GM12865 (cell line): Measurements from ENCODE around the gene FMN2.

Experiments used
- DNase-seq: peaks from one replicate; pipeline ENCODE4 v3.0.0; 2010; ENCODE audit warnings: low read depth
- H3K4me3 ChIP-seq: 2 replicates; pipeline ENCODE4 v1.5.1; 2011; ENCODE audit warnings: mild to moderate bottlenecking, low read depth, low read length, control low read depth
- CTCF ChIP-seq: IDR thresholded peaks from 2 replicates; pipeline ENCODE4 v1.5.1; 2011; ENCODE audit warnings: low read length, control low read depth, low read depth, inconsistent platforms; ENCODE audit not compliant: insufficient read depth; ENCODE audit errors: missing control alignments

FMN2 gene

GRCh38 chr1:240511789-240512188, 420.1 kb downstream of the FMN2 start:
- no peak overlapping the region for H3K4me3 ChIP-seq
- no peak for DNase-seq
- no peak for TF ChIP-seq CTCF

- no peak for DNase-seq
- H3K4me3 ChIP-seq = no peak overlapping the region
- TF ChIP-seq CTCF = no peak
Measured at GRCh38 chr1:240515505-240515904, 423.8 kb downstream of the FMN2 start.

GRCh38 chr1:240516069-240516468, 424.4 kb downstream of the FMN2 start:
- no peak for TF ChIP-seq CTCF
- no peak overlapping the region for H3K4me3 ChIP-seq
- DNase-seq = no peak

- no peak for TF ChIP-seq CTCF
- DNase-seq = no peak
- H3K4me3 ChIP-seq = no peak overlapping the region
Measured at GRCh38 chr1:240517891-240518290, 426.2 kb downstream of the FMN2 start.

- TF ChIP-seq CTCF = no peak
- DNase-seq = no peak
- H3K4me3 ChIP-seq = no peak overlapping the region
Measured at GRCh38 chr1:240522122-240522822, 430.6 kb downstream of the FMN2 start.

- DNase-seq = no peak
- no peak overlapping the region for H3K4me3 ChIP-seq
- TF ChIP-seq CTCF = no peak
Measured at GRCh38 chr1:240524356-240525069, 432.8 kb downstream of the FMN2 start.
